PC-3 (cell line): ENCODE results near the gene MBTPS2.

ENCODE experiments used
- CTCF ChIP-seq: fragments of 300-600 bp; sonication (generic); conservative IDR thresholded peaks from 2 replicates; pipeline ENCODE4 v1.5.1; 2017; ENCODE audit warnings: antibody characterized with exemption, low read depth, mild to moderate bottlenecking, low read length
- EZH2 ChIP-seq: fragments of 300-600 bp; sonication (generic); IDR thresholded peaks from one replicate; pipeline ENCODE4 v1.6.1; 2017; ENCODE audit warnings: antibody characterized with exemption, mild to moderate bottlenecking, low read length; ENCODE audit not compliant: unreplicated experiment

- TF ChIP-seq CTCF (no peak), EZH2 (no peak)
Observed at GRCh38 chrX:21843179-21843578, 3.8 kb downstream of the MBTPS2 start.
